Posterior vena cava (tissue), 2 donors: ENCODE measurements around the gene WBP1L. TPM values are rescaled to one million over a fixed set of nuclear protein-coding genes. Genes with fewer than 3 reads are reported as not detected.
"Not testable (repeated sequence)": the region's sequence is repeated elsewhere in the genome, so short reads cannot be mapped to it uniquely, and the experiment has no call there.

Experiments
- DNase-seq: peaks from one replicate; pipeline ENCODE4 v3.0.0-alpha.2; 2020; ENCODE audit warnings: low spot score
- intact Hi-C, 2 donors: fragments of 100-400 bp; cut with DNase I; formaldehyde crosslinking; loops; one replicate each; pipeline versions ENCODE4 v1.14.1 to v1.14.2; 2022 to 2023
- long read RNA-seq, 2 donors: library from polyadenylated mRNA; unstranded; transcript quantifications; one replicate each; pipeline ENCODE4 v2.0.0, GENCODE V29; 2020 to 2021
- total RNA-seq, 2 donors: library from RNA; stranded (reverse); fragmentation: NEBNext Ultra II Directional; extraction: Animal tissue kit (Norgen Biotek cat#: 25700); gene quantifications; one replicate each; pipeline ENCODE4 v1.2.1, GENCODE V29; 2021
- donor health status: DM: yes; HTN: yes; CAD: no.
- donor health status: DM: yes; HTN: yes; CAD: no.

WBP1L gene
- total RNA-seq = 10 to 100 TPM; 61.4 to 62.7 TPM
- long read RNA-seq, donor 1, full-length matches to known transcripts = 2 of 12 reads
- long read RNA-seq, donor 1, partial matches to known transcripts = 1 of 12 reads
- long read RNA-seq, donor 1, other reads (novel, unspliced or antisense) = 9 of 12 reads
- long read RNA-seq, donor 2, full-length matches to known transcripts = 2 of 33 reads
- long read RNA-seq, donor 2, partial matches to known transcripts = 27 of 33 reads
- long read RNA-seq, donor 2, other reads (novel, unspliced or antisense) = 4 of 33 reads

DNA sequence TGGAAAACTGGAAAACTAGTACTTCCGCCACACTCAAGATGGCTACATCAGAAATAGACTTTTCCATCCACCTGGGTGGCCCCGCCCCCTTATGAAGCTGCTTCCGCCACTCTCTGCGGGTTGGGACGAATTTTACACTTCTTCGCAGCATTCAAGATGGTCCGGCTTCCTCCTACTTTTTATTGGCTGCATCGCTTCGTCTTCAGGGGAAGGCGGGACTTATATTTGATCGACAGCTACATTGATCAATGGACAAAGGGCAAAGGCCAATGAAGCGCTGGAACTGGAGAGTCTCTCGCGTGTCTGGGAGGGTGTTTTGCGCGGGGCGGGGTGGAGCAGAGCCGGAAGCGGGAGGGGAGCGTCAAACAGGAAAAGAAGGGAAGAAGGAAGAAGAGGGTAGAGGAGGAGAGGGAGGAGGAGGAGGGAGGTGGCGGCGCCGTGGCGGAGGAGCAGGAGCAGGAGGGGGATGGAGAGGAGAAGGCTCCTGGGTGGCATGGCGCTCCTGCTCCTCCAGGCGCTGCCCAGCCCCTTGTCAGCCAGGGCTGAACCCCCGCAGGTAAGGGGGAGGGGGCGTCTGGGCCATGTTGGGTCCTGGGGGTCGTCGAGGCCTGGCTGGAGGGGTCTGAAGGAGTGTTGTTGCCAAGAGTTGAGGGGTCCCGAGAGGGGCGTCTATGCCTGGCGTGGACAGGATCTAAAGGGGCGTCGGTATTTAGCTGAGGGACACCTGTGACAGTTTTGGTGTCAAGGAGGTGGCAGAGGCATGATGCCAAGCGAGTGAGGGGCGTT lies at the start of gene WBP1L:
Gene WBP1L (plus strand): TSS at position 361 of the 786 bp plus-strand sequence. CDS start 106 bp downstream, at position 467.
- DNase-seq = peak; percentile 98
- intact Hi-C loops = no loop called here

GRCh38 chr10:102695401-102695800 lies 48.3 kb upstream of the WBP1L start:
- intact Hi-C loops, DNase-seq: not testable (repeated sequence)

DNA sequence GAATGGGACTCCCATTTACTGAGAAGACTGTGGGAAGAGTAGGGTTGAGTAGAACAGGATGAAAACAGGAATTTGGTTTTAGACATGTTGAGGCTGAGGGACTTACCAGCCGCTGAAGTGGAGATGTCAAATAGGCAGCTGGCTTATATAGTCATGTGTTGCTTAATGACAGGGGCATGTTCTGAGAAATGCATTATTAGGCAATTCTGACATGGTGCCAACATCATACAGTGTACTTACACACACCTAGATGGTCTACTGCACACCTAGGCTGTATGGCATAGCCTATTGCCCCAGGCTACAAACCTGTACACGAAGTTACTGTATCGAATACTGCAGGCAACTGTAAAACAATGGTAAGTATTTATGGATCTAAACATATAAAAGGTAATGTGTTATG lies 47.0 kb upstream of the WBP1L start:
- no peak for DNase-seq
- intact Hi-C loops = no loop called here

GRCh38 chr10:102698894-102699293 lies 44.9 kb upstream of the WBP1L start:
- DNase-seq = no peak
- intact Hi-C loops = no loop called here

- intact Hi-C loops = no loop called here
These were observed 42.5 kb upstream of the WBP1L start for GRCh38 chr10:102701272-102701671.

DNA sequence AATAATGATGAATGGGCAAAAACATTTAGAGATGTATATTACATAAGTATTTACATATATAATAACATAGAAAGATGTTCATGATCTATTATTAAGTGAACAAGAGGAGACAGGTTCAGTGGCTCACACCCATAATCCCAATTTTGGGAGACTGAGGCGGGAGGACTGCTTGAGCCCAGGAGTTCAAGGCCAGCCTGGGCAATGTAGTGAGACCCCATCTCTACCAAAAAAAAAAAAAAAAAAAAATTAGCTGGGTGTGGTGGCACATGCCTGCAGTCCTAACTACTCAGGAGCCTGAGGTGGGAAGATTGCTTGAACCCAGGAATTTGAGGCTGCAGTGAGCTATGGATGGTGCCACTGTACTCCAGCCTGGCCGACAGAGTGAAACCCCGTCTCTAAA lies 42.0 kb upstream of the WBP1L start:
- no peak for DNase-seq
- intact Hi-C loops = no loop called here

More at GRCh38 chr10:102701272-102701671, 42.5 kb upstream of the WBP1L start:
- DNase-seq = no peak

DNA sequence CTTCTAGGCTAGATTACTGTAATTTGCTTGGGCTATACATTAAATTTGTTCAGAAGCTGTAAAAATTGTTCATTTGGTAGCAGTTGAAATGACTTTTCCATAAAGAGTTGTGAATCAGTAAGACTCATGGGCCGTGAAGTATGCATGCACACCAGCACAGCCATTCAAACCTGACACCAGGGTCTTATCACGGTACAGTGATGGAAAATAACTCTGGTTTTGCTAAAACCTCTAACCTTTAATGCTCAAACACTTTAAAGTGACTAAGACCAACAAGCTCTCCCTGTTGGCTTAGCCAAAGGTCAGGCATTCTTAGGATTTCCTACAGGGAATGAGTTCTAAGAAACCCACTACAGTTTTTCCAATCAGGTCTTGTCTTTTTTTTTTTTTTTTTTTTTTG lies 41.0 kb upstream of the WBP1L start:
- intact Hi-C loops = no loop called here
- DNase-seq = no peak

- intact Hi-C loops = no loop called here
- DNase-seq = no peak
These were observed 38.8 kb upstream of the WBP1L start for GRCh38 chr10:102704915-102705314.

GRCh38 chr10:102705531-102705930 lies 38.2 kb upstream of the WBP1L start:
- DNase-seq = no peak
- intact Hi-C loops = no loop called here

DNA sequence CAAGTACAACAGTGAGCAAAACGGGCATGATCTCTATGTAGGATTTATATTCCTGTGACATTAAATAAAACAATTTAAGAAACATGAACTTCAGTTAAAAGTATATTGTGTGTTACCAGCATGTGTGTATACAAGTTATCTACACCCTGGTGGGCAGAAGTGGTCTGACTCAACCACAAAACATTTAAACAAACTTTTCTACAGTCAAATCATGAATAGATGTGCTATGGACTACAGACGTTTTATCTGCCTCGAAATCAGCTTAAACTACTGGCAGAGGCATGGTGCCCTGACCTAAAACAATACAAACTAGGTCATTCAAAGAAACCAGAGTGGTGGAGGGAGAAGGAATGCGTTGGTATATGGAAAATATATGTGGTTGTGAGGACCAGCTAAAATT lies 33.1 kb upstream of the WBP1L start:
- intact Hi-C loops = no loop called here
- DNase-seq = no peak

- DNase-seq = no peak
- intact Hi-C loops = no loop called here
These were observed 31.7 kb upstream of the WBP1L start for GRCh38 chr10:102712089-102712488.

DNA sequence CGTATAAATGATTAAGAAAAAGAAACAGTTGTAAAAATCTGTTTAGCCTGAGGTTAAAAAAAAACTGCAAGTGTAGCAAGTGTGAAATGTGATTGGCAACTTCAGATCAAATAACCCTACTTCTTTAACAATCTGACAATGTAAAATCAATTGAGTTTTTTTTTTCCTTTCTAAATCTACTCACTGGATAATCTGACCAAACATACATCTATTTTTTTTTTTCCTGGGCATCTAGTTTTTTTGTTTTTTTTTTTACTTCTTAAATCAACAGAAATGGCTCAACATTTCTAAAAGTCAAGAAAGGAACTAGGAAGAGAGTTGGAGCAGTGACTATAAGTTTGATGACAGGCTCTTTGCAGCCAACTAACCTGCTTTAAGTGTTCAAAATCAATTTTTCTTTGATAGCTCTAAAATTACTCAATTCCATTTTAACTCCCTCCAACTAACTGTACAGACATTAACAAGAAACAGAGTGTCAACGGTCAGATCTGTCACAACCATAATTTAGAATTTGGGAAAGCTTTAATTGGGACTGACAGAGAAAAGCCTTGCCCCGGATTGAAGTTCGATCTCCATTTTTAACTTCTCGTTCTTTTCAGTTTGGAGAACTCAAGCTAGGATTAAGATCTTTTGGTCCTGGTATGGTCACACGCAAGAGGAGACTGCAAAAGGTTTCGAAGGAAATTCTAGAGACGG lies 30.8 kb upstream of the WBP1L start:
- DNase-seq = no peak
- intact Hi-C loops = no loop called here

DNA sequence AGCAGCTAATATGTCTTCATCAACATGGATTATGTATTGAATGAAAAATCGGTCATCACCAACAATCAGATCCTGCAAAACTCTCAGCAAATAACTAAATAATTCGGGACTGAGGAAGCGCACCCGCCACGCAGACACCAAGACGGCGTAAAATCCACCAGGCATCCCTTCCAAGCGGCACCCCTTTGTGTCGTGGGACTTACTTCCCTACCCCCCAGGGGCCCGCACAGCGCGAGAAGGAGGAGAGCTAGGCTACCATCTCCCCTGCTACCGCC lies 30.3 kb upstream of the WBP1L start:
- no peak for DNase-seq
- intact Hi-C loops = no loop called here

DNA sequence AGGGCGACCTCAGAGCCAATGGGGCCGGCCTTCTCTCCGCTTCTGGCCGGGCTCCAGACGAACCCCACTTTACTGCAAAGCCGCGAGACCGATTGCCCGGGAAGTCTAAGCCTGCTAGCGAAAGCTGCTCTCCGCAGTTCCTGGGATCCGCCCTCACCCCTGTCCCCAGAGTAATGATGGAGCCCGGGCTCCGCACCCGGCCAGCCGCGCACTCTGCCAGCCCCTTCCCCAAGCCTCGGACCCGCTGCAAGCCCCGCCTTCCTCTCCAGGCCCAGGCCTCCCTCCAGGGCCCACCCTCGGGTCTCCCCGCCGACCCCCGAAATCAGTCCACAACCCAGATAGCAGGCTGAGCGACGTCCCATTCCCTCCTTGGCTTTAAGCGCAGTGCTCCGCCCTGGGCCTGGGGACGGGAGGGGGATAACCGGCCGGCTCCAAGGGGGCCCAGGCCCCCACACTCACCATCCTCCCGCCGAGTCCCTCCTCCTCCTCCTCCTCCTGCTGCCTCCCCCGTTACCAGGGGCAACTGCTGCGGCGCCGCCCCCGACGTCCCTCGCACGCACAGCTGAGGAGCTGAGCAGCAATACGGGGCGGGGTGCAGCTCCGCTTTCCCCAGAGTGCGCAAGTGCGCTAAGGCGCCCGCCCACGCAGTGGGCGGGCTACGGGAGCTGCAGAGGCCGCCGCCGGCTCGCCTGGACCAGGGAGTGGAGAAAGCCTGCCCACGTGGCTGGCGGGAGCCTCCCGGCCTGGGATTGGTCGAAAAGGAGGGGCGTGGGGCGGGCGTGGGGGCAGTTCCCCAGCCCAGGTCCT lies 29.7 kb upstream of the WBP1L start, which contains the start of gene ARL3:
Gene ARL3 (minus strand): TSS at position 584 of the 807 bp plus-strand sequence. CDS start 122 bp downstream, at position 462.
- DNase-seq = peak; percentile 99
- intact Hi-C loops = no loop called here

- intact Hi-C loops = no loop called here
- peak; percentile 82 for DNase-seq
These were observed 28.9 kb upstream of the WBP1L start, which contains the start of gene SFXN2 for GRCh38 chr10:102714621-102715455. SFXN2 (plus strand) TSS chr10:102714636; CDS start chr10:102726637, 12,001 bp downstream.

- intact Hi-C loops = no loop called here
- no peak for DNase-seq
These were observed 27.9 kb upstream of the WBP1L start for GRCh38 chr10:102715880-102716279.

DNA sequence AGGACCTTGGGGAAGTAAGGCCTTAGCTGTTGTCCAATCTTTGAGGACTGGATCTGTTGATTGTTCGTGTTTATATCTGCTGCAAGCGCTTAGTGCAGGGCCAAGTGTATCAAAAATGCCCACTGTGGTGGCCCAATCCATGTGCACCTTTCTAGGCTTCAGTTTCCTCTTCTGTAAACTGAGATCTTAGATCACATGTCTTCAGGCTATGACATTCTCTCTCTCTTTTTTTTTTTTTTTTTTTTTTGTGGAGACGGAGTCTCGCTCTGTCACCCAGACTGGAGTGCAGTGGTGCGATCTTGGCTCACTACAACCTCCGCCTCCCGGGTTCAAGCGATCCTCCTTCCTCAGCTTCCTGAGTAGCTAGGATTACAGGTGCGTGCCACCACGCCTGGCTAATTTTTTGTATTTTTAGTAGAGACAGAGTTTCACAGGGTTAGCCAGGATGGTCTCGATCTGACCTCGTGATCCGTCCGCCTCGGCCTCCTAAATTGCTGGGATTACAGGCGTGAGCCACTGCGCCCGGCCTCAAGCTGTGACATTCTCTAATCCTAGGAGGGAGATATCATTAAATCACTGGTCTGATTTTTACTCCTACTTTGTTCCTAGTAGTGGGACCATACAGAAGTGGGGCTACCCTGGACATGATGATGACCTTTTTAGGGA lies 26.7 kb upstream of the WBP1L start:
- intact Hi-C loops, DNase-seq: not testable (repeated sequence)

- intact Hi-C loops = no loop called here
- no peak for DNase-seq
These were observed 25.5 kb upstream of the WBP1L start for GRCh38 chr10:102718220-102718619.
